Right lobe of liver (tissue), 6 donors: ENCODE data around the gene NAGK. TPM values are rescaled to one million over a fixed set of nuclear protein-coding genes. Genes with fewer than 3 reads are reported as not detected.
A peak's percentile ranks its signal among the peaks of the same experiment; 100 is the strongest.

Source experiments
- ATAC-seq, 4 donors: fragments of 200-7000 bp; cut with Tn5 transposase; one replicate each; pipeline ENCODE4 v1.9.1; 2020; ENCODE audit warnings: mild to moderate bottlenecking in 4 of 4, moderate library complexity in 4 of 4
- DNase-seq, 3 donors: peaks; one replicate each; pipeline ENCODE4 v3.0.0-alpha.2; 2020
- H3K27ac ChIP-seq, 3 donors: fragments of 200-600 bp; one replicate each; pipeline ENCODE4 v1.8.0; 2022
- H3K27me3 ChIP-seq, 2 donors: fragments of 200-600 bp; one replicate each; pipeline ENCODE4 v1.8.0; 2022
- H3K36me3 ChIP-seq, 4 donors: fragments of 200-600 bp; sonication (generic) in 1 of 4; one replicate each; pipeline versions ENCODE4 v1.5.1 to v1.8.0; 2017 to 2022; ENCODE audit warnings: control low read depth in 1 of 4
- H3K4me1 ChIP-seq, 4 donors: fragments of 200-600 bp; sonication (generic) in 1 of 4; one replicate each; pipeline versions ENCODE4 v1.5.1 to v1.8.0; 2017 to 2022; ENCODE audit warnings: control low read depth in 1 of 4
- H3K4me3 ChIP-seq, 3 donors: fragments of 200-600 bp; one replicate each; pipeline ENCODE4 v1.8.0; 2022
- H3K9me3 ChIP-seq, 4 donors: fragments of 200-600 bp; sonication (generic) in 1 of 4; one replicate each; pipeline versions ENCODE4 v1.5.1 to v1.8.0; 2017 to 2022; ENCODE audit warnings: control low read depth in 1 of 4
- POLR2A ChIP-seq: fragments of 450-650 bp; IDR thresholded peaks from one replicate; pipeline ENCODE4 v1.6.1; 2017; ENCODE audit warnings: antibody characterized with exemption, mild to moderate bottlenecking
- WGBS: methylation state at CpG from one replicate; pipeline ENCODE4 v1.1.6; 2018; ENCODE audit warnings: low coverage, low lambda C conversion rate; ENCODE audit not compliant: insufficient coverage; ENCODE audit errors: missing lambda C conversion rate; 5-methylcytosine and 5-hydroxymethylcytosine counted together
- intact Hi-C, 2 donors: fragments of 100-400 bp; cut with DNase I; formaldehyde crosslinking; loops; one replicate each; pipeline versions ENCODE4 v1.11.2 to v1.14.1; 2022
- total RNA-seq, 6 experiments: library from RNA; depleted of rRNA in 2 of 6; stranded (reverse); fragments of >200 nt in 2 of 6; fragmentation: NEBNext Ultra II Directional in 3 of 6; extraction: Animal tissue kit (Norgen Biotek cat#: 25700) in 3 of 6; gene quantifications; one replicate each; pipeline versions ENCODE4 v1.1.0 to v1.2.4, GENCODE V29; 2016 to 2023
- TF ChIP-seq, protein P1 (sequence below), 4 donors: fragments of 200-600 bp in 3 of 4; fragments of 450-650 bp in 1 of 4; IDR thresholded peaks; one replicate each; pipeline versions ENCODE4 v1.5.1 to v1.8.0; 2016 to 2022; ENCODE audit warnings: antibody characterized with exemption in 4 of 4, mild to moderate bottlenecking in 2 of 4
- donor health status: DM: no; HTN: yes; CAD: no.
- donor health status: DM: no; HTN: no; CAD: no.
- donor health status: DM: no; HTN: no; CAD: no.
- donor health status: DM: no; HTN: yes; CAD: no.
- donor health status: DM: no; HTN: yes; CAD: no.

NAGK gene
- total RNA-seq, 6 experiments from 2014 or later = 17.7 to 51.7 (median 36.1) TPM

GRCh38 chr2:71064754-71065621, 3.5 kb upstream of the NAGK start:
- no peaks in the 10 kb centered on the region for H3K9me3 ChIP-seq
- H3K36me3 ChIP-seq = no peaks in the 10 kb centered on the region
- peak in 1 of 4 donors; percentile 8 for ATAC-seq
- H3K27ac ChIP-seq = peak overlapping the region in 2 of 3 donors; percentile 36 to 51
- H3K4me3 ChIP-seq = no peak overlapping the region
- peak; percentile 34 for TF ChIP-seq POLR2A
- TF ChIP-seq, protein P1, sequence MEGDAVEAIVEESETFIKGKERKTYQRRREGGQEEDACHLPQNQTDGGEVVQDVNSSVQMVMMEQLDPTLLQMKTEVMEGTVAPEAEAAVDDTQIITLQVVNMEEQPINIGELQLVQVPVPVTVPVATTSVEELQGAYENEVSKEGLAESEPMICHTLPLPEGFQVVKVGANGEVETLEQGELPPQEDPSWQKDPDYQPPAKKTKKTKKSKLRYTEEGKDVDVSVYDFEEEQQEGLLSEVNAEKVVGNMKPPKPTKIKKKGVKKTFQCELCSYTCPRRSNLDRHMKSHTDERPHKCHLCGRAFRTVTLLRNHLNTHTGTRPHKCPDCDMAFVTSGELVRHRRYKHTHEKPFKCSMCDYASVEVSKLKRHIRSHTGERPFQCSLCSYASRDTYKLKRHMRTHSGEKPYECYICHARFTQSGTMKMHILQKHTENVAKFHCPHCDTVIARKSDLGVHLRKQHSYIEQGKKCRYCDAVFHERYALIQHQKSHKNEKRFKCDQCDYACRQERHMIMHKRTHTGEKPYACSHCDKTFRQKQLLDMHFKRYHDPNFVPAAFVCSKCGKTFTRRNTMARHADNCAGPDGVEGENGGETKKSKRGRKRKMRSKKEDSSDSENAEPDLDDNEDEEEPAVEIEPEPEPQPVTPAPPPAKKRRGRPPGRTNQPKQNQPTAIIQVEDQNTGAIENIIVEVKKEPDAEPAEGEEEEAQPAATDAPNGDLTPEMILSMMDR (IDR thresholded peaks at IDR 0.05) = no peak
- DNase-seq = no peak
- H3K4me1 ChIP-seq = peaks cover 0 to 14% (median 0%) of the 10 kb centered on the region in 4 donors
- no peaks in the 10 kb centered on the region for H3K27me3 ChIP-seq
- intact Hi-C loops = no loop called here
- WGBS = 49% methylated on average over 7 of the region's 7 CpGs

- H3K36me3 ChIP-seq = no peaks in the 10 kb centered on the region
- no peak overlapping the region for H3K27ac ChIP-seq
- no peaks in the 10 kb centered on the region for H3K27me3 ChIP-seq
- intact Hi-C loops = no loop called here
- 67% methylated on average over 3 of the region's 3 CpGs for WGBS
- H3K4me1 ChIP-seq = peaks cover 0 to 14% (median 0%) of the 10 kb centered on the region in 4 donors
- peak overlapping the region in 1 of 3 donors; percentile 73 for H3K4me3 ChIP-seq
- H3K9me3 ChIP-seq = no peaks in the 10 kb centered on the region
- TF ChIP-seq POLR2A = no peak
- TF ChIP-seq, protein P1 (IDR thresholded peaks at IDR 0.05) = no peak
- ATAC-seq = no peak
- no peak for DNase-seq
Observed at GRCh38 chr2:71066856-71067255, 1.6 kb upstream of the NAGK start.

DNA sequence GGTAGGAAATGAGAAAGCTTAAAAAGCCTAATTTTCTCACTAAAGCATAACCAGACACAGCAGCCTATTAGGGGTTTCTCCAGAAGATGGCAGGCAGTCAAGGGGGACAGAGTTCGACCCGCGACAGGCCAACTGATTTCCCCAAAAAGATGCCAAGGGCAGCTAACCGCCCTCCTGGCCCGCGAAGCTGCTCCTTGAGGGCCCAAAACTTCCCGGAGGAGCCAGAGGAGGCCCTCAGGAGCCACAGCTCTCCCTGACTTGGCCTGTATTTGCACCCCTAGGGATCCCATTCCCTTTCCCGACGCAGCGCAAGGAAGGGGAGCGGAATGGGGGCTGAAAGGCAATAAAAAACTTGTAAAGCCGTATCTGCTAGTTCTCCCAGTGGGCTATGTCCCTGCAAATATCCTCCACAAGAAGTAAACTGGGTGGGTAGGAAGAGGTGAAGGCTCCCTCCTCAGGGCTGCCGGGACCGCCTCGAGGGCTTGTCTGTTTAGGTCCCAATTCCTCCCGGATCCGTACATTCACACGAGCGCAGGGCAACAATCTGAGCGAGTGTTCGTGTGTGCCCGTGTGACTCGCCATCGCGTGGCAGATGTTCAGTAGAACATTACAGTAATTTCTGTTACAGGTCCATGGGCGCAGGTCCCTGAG, 756 bp upstream of the NAGK start:
- intact Hi-C loops = no loop called here
- 6% methylated on average over 16 of the region's 26 CpGs for WGBS
- Histone ChIP-seq H3K27ac (peak overlapping the region; percentile 83 to 92 (median 85)), H3K4me3 (peak overlapping the region; percentile 61 to 92 (median 73)), H3K36me3 (peaks cover 0 to 4% (median 0%) of the 10 kb centered on the region in 4 donors), H3K27me3 (no peaks in the 10 kb centered on the region), H3K9me3 (no peaks in the 10 kb centered on the region), H3K4me1 (peaks cover 0 to 14% (median 0%) of the 10 kb centered on the region in 4 donors)
- TF ChIP-seq, protein P1 (IDR thresholded peaks at IDR 0.05) = no peak
- no peak for TF ChIP-seq POLR2A
- ATAC-seq (peak in 3 of 4 donors; percentile 32 to 43 (median 41)), DNase-seq (no peak)

- TF ChIP-seq POLR2A = no peak
- TF ChIP-seq, protein P1 (IDR thresholded peaks at IDR 0.05) = no peak
- H3K27me3 ChIP-seq = no peaks in the 10 kb centered on the region
- peak overlapping the region in 2 of 3 donors; percentile 83 to 92 for H3K27ac ChIP-seq
- H3K4me1 ChIP-seq = peaks cover 0 to 14% (median 0%) of the 10 kb centered on the region in 4 donors
- intact Hi-C loops = no loop called here
- ATAC-seq (no peak), DNase-seq (no peak)
- H3K36me3 ChIP-seq = peaks cover 0 to 18% (median 0%) of the 10 kb centered on the region in 4 donors
- WGBS = 39% methylated on average over 5 of the region's 5 CpGs
- H3K9me3 ChIP-seq = no peaks in the 10 kb centered on the region
- peak overlapping the region; percentile 61 to 92 (median 73) for H3K4me3 ChIP-seq
Observed at GRCh38 chr2:71069376-71069775, 928 bp downstream of the NAGK start.
